Testis (tissue), 2 donors: ENCODE results near the gene TAF1A.

Experiments used
- CTCF ChIP-seq, 3 experiments: fragments of 450-650 bp in 2 of 3; fragments of 200-600 bp in 1 of 3; sonication (generic) in 1 of 3; IDR thresholded peaks; one replicate each; pipeline ENCODE4 v1.5.1; 2016 to 2019; ENCODE audit warnings: antibody characterized with exemption in 3 of 3, mild to moderate bottlenecking in 2 of 3, moderate library complexity in 1 of 3
- POLR2A ChIP-seq: fragments of 450-650 bp; IDR thresholded peaks from one replicate; pipeline ENCODE4 v1.6.1; 2017; ENCODE audit warnings: antibody characterized with exemption, mild to moderate bottlenecking, moderate library complexity

- no peak for TF ChIP-seq POLR2A
- peak; percentile 84 to 94 (median 94) for TF ChIP-seq CTCF (IDR thresholded peaks at IDR 0.05)
Observed at GRCh38 chr1:222634180-222635013, 44.7 kb upstream of the TAF1A start.
